ENCODE results near the gene RGS3.

The RGS3 gene

DNA sequence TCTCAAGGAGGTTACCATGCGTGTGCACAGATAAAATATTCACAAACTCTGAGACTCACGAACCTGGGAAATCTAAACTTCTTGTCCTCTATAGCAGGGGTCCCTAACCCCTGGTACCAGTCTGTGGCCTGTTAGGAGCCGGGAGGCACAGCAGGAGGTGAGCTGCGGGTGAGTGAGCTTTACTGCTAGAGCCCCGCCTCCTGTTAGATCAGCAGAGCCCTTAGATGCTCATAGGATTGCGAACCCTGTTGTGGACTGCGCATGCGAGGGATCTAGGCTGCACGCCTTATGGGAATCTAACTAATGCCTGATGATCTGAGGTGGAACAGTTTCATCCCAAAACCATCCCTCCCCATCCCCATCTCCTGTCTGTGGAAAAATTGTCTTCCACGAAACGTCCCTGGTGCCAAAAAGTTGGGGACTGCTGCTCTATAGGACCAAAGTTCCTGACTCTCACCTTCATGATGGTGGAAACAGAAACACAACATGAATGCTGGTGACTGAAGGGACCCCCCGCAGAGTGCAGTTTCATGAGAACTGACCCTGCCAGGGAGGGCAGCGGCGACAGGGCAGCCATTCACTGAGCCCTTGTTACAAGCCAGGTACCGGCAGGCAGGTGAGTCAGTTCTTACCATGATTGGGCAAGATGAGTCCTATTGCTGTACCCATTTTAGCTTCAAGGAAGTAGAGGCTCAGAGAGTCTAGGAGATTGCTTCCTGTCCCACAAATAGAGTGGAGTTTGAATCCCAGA lies 181.9 kb downstream of the RGS3 start:
- DNase-seq = no peak

DNA sequence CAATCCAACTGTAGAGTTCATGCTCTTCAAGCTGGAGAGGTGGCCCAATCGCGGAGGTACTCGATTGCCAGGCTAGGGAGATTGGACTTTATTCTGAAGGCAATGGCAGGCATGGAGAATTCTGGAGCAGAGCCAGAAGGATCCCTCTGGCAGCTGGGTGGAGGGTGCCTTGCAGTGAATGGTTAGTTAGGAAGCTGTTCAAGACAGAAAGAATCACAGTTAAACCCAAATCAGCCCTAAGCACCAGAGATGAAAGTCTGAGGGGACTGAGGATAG lies 182.4 kb downstream of the RGS3 start:
- DNase-seq = no peak

DNA sequence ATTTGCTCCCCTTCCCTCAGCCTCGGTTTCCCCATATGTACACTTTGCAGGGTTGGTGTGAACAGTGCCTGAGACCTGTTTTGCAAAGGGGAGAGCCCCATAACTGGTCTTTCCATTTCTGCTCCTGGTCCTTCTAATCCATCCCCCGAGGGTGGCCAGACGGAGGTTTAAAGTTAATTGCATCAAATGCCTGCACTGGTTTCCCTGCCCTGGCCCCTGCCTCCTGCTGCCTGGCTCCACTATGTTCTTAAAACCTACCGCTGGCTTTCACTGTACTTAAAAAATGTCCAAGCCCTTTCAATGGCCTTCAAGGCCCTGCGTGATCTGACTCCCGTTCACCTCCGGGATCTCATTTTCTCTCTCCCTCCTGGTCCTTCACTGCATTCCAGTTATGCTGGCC lies 183.0 kb downstream of the RGS3 start:
- DNase-seq = no peak

Data from suppressor macrophage treated with lipopolysaccharide for 4 hours (primary cell).